ENCODE data around the gene DEFB123. TPM values are rescaled to one million over a fixed set of nuclear protein-coding genes. Genes with fewer than 3 reads are reported as not detected.
A peak's percentile ranks its signal among the peaks of the same experiment; 100 is the strongest.

DEFB123 gene
- total and polyA plus RNA-seq, 2 experiments from 2014 or later = not detected

- no peaks in the 10 kb centered on the region for H3K36me3 ChIP-seq
- no peaks in the 10 kb centered on the region for H3K27me3 ChIP-seq
- H3K4me1 ChIP-seq (ENCODE audit: low read depth) = no peaks in the 10 kb centered on the region
- H3K4me3 ChIP-seq = no peak overlapping the region
- no peaks in the 10 kb centered on the region for H3K9me3 ChIP-seq (ENCODE audit: low read depth)
- TF ChIP-seq, protein P1, sequence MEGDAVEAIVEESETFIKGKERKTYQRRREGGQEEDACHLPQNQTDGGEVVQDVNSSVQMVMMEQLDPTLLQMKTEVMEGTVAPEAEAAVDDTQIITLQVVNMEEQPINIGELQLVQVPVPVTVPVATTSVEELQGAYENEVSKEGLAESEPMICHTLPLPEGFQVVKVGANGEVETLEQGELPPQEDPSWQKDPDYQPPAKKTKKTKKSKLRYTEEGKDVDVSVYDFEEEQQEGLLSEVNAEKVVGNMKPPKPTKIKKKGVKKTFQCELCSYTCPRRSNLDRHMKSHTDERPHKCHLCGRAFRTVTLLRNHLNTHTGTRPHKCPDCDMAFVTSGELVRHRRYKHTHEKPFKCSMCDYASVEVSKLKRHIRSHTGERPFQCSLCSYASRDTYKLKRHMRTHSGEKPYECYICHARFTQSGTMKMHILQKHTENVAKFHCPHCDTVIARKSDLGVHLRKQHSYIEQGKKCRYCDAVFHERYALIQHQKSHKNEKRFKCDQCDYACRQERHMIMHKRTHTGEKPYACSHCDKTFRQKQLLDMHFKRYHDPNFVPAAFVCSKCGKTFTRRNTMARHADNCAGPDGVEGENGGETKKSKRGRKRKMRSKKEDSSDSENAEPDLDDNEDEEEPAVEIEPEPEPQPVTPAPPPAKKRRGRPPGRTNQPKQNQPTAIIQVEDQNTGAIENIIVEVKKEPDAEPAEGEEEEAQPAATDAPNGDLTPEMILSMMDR (IDR thresholded peaks at IDR 0.05; ENCODE audit: low read depth, low read length) = no peak
- H3K27ac ChIP-seq = no peak overlapping the region
- peak in 1 of 2 donors; percentile 90 for DNase-seq (ENCODE audit: low read depth in 1 of 2, low spot score in 1 of 2)
Measured at GRCh38 chr20:31497838-31498540, 57.6 kb downstream of the DEFB123 start.

Other genes starting within 250 kb of the DEFB123 start
- gene DEFB115, start 183.0 kb upstream of the DEFB123 start, total RNA-seq = not detected in 2 replicates
- gene DEFB115, start 183.0 kb upstream of the DEFB123 start, polyA plus RNA-seq = not detected in 2 replicates
- gene DEFB116, start 132.0 kb upstream of the DEFB123 start, total RNA-seq = not detected in 2 replicates
- gene DEFB116, start 132.0 kb upstream of the DEFB123 start, polyA plus RNA-seq = not detected in 2 replicates
- gene DEFB118, start 72.0 kb upstream of the DEFB123 start, total RNA-seq = not detected in 2 replicates
- not detected in 2 replicates for gene DEFB118, start 72.0 kb upstream of the DEFB123 start, polyA plus RNA-seq
- not detected in 2 replicates for gene DEFB119, start 50.0 kb upstream of the DEFB123 start, total RNA-seq
- not detected in 2 replicates for gene DEFB119, start 50.0 kb upstream of the DEFB123 start, polyA plus RNA-seq
- gene DEFB121, start 34.4 kb upstream of the DEFB123 start, total RNA-seq = not detected in 2 replicates
- gene DEFB121, start 34.4 kb upstream of the DEFB123 start, polyA plus RNA-seq = not detected in 2 replicates
- gene DEFB124, start 34.5 kb downstream of the DEFB123 start, total RNA-seq = not detected in 2 replicates
- gene DEFB124, start 34.5 kb downstream of the DEFB123 start, polyA plus RNA-seq = not detected in 2 replicates
- not detected in 2 replicates for gene REM1, start 34.7 kb downstream of the DEFB123 start, total RNA-seq
- not detected in 2 replicates for gene REM1, start 34.7 kb downstream of the DEFB123 start, polyA plus RNA-seq
- 49.8 and 62.6 TPM in 2 replicates for gene HM13, start 73.8 kb downstream of the DEFB123 start, total RNA-seq
- gene HM13, start 73.8 kb downstream of the DEFB123 start, polyA plus RNA-seq = 125 and 170 TPM in 2 replicates
- gene ID1, start 164.7 kb downstream of the DEFB123 start, total RNA-seq = 596 and 766 TPM in 2 replicates
- 152 and 223 TPM in 2 replicates for gene ID1, start 164.7 kb downstream of the DEFB123 start, polyA plus RNA-seq
- not detected in 2 replicates for gene COX4I2, start 197.3 kb downstream of the DEFB123 start, total RNA-seq
- 0.81 and 0.97 TPM in 2 replicates for gene COX4I2, start 197.3 kb downstream of the DEFB123 start, polyA plus RNA-seq

All from cardiac muscle cell (in vitro differentiated cells and primary cell).